GM18519 (cell line): ENCODE measurements around the gene TUBE1.
A peak's percentile ranks its signal among the peaks of the same experiment; 100 is the strongest.
"Not testable (repeated sequence)": the region's sequence is repeated elsewhere in the genome, so short reads cannot be mapped to it uniquely, and the experiment has no call there.

Experiments
- ATAC-seq: cut with Tn5 transposase; IDR thresholded peaks from one replicate; pipeline ENCODE4 v1.9.1; 2021; ENCODE audit warnings: mild to moderate bottlenecking, moderate library complexity; ENCODE audit not compliant: unreplicated experiment, low FRiP score

TUBE1 gene

GRCh38 chr6:112087136-112087911, at the start of gene TUBE1, which contains the start of gene FAM229B:
TSS of gene TUBE1 (minus strand) at chr6:112087482. CDS start at chr6:112087434, 48 bp downstream.
TSS of gene FAM229B (plus strand) at chr6:112087591. CDS start at chr6:112099284, 11,693 bp downstream.
- peak; percentile 98 for ATAC-seq

GRCh38 chr6:112130878-112131277, 43.6 kb upstream of the TUBE1 start:
- ATAC-seq: no peak

GRCh38 chr6:112128208-112128607, 40.9 kb upstream of the TUBE1 start:
- ATAC-seq: no peak

- ATAC-seq: no peak
These were observed 36.7 kb upstream of the TUBE1 start for GRCh38 chr6:112123982-112124381.

GRCh38 chr6:112122756-112123155, 35.5 kb upstream of the TUBE1 start:
- no peak for ATAC-seq

- no peak for ATAC-seq
These were observed 30.8 kb upstream of the TUBE1 start for GRCh38 chr6:112118034-112118433.

- no peak for ATAC-seq
These were observed 30.3 kb upstream of the TUBE1 start for GRCh38 chr6:112117554-112117953.

- no peak for ATAC-seq
These were observed 28.9 kb upstream of the TUBE1 start for GRCh38 chr6:112116221-112116620.

GRCh38 chr6:112114577-112115223, 27.4 kb upstream of the TUBE1 start:
- ATAC-seq: no peak

GRCh38 chr6:112113918-112114317, 26.6 kb upstream of the TUBE1 start:
- no peak for ATAC-seq

- no peak for ATAC-seq
These were observed 26.1 kb upstream of the TUBE1 start for GRCh38 chr6:112113431-112113830.

GRCh38 chr6:112109262-112109661, 22.0 kb upstream of the TUBE1 start:
- ATAC-seq: no peak

- no peak for ATAC-seq
These were observed 19.3 kb upstream of the TUBE1 start for GRCh38 chr6:112106562-112106961.

- ATAC-seq: not testable (repeated sequence)
These were observed 18.7 kb upstream of the TUBE1 start for GRCh38 chr6:112106026-112106425.

- no peak for ATAC-seq
These were observed 13.3 kb upstream of the TUBE1 start for GRCh38 chr6:112100561-112100960.

- ATAC-seq: no peak
These were observed 9.6 kb upstream of the TUBE1 start for GRCh38 chr6:112096901-112097300.

GRCh38 chr6:112087916-112088315, 634 bp upstream of the TUBE1 start:
- ATAC-seq: no peak

- peak; percentile 4 for ATAC-seq
These were observed 542 bp downstream of the TUBE1 start for GRCh38 chr6:112086744-112087135.

- ATAC-seq: no peak
These were observed 1.8 kb downstream of the TUBE1 start for GRCh38 chr6:112085286-112086065.

GRCh38 chr6:112081569-112081968, 5.7 kb downstream of the TUBE1 start:
- ATAC-seq: no peak

- no peak for ATAC-seq
These were observed 20.7 kb downstream of the TUBE1 start for GRCh38 chr6:112066606-112067005.
